Measurements from ENCODE around the gene GAL3ST2. TPM values are rescaled to one million over a fixed set of nuclear protein-coding genes. Genes with fewer than 3 reads are reported as not detected.

The GAL3ST2 gene
- 6.0 and 6.8 TPM in 2 replicates for total RNA-seq (2022)
- percentile 49 among the genes with signal in this experiment for Bru-seq, nascent RNA
- BruChase-seq, experiment 1, labeled RNA remaining after a 2-hour chase = percentile 47 among the genes with signal in this experiment
- percentile 49 among the genes with signal in this experiment for BruChase-seq, experiment 2, labeled RNA remaining after a 6-hour chase
- long read RNA-seq = 0 reads

DNA sequence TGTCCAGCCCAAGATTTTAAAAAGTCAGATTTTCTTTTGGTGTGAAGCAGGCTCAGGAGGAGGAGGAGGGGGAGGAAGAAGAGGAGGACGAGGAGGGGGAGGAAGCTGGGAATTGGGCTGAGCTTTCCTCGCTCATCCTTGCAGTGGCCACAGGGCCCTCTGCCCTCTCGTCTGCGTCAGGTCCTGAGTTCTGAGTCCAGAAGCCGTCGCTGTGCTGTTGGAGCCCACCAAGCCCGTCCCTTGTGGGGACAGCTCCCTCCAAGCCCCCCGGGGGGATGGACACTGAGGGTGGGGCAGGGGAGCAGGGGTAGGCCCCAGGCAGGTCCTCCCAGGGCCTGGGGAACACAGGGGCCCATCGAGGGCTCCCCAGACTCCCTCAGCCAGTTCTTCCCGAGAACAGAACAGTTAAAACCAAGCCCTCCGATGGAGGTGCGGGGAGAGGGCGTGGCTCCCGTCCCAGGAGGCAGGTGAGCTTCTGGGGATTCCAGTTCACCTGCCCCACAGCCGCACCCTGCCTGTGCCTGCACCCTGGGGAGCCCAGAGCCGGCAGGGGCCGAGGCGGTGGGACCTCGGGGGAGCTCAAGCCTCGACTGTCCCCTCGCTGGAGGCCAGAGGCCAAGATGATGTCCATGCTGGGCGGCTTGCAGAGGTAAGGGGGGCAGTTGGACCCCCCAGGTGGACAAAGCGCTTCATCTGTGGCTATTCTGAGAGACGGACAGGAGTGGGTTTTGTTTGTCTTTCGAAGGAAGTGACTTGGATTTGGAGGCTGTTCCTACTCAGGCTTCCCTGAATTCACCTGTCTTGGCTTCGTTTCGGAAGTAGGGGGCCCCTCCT lies at the start of gene GAL3ST2:
TSS of gene GAL3ST2 (plus strand) at position 487 of the 834 bp plus-strand sequence. CDS start at position 621, 134 bp downstream.
- POLR2A ChIA-PET = no interaction called here
- H3K4me1 ChIP-seq = peaks cover 37% of the 10 kb centered on the region
- H3K36me3 Mint-ChIP-seq (ENCODE audit: insufficient read depth, unreplicated experiment) = peaks cover 9% of the 10 kb centered on the region
- no TSS peak for BruUV-seq (replicated peaks)
- H3K27ac Mint-ChIP-seq (ENCODE audit: unreplicated experiment) = peak within 1 kb of the TSS; percentile 61
- H3K9me3 Mint-ChIP-seq (ENCODE audit: unreplicated experiment) = no peaks in the 10 kb centered on the region
- no peak for DNase-seq
- H3K36me3 ChIP-seq (ENCODE audit: control insufficient read depth, insufficient read depth, low read length) = no peaks in the 10 kb centered on the region
- H3K9me3 ChIP-seq = no peaks in the 10 kb centered on the region
- H3K4me3 Mint-ChIP-seq (ENCODE audit: unreplicated experiment) = no peak within 1 kb of the TSS
- intact Hi-C loops (cut with micrococcal nuclease; ENCODE audit: unreplicated experiment) = no loop called here
- no peaks in the 10 kb centered on the region for H3K27me3 ChIP-seq (replicated peaks; ENCODE audit: control insufficient read depth, insufficient read depth, low read length)
- no peaks in the 10 kb centered on the region for H3K27me3 Mint-ChIP-seq (ENCODE audit: insufficient read depth, unreplicated experiment)
- TF ChIP-seq, protein P1, sequence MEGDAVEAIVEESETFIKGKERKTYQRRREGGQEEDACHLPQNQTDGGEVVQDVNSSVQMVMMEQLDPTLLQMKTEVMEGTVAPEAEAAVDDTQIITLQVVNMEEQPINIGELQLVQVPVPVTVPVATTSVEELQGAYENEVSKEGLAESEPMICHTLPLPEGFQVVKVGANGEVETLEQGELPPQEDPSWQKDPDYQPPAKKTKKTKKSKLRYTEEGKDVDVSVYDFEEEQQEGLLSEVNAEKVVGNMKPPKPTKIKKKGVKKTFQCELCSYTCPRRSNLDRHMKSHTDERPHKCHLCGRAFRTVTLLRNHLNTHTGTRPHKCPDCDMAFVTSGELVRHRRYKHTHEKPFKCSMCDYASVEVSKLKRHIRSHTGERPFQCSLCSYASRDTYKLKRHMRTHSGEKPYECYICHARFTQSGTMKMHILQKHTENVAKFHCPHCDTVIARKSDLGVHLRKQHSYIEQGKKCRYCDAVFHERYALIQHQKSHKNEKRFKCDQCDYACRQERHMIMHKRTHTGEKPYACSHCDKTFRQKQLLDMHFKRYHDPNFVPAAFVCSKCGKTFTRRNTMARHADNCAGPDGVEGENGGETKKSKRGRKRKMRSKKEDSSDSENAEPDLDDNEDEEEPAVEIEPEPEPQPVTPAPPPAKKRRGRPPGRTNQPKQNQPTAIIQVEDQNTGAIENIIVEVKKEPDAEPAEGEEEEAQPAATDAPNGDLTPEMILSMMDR (IDR thresholded peaks at IDR 0.05; ENCODE audit: insufficient read depth in 1 of 2, low read depth in 1 of 2, low read length in 1 of 2, severe bottlenecking in 1 of 2, unreplicated experiment in 1 of 2) = no peak
- CTCF ChIA-PET = no interaction called here
- H3K4me1 Mint-ChIP-seq (ENCODE audit: low read depth, unreplicated experiment) = peaks cover 10% of the 10 kb centered on the region
- H3K4me3 ChIP-seq (ENCODE audit: low read depth, low read length) = peak within 1 kb of the TSS; percentile 14

DNA sequence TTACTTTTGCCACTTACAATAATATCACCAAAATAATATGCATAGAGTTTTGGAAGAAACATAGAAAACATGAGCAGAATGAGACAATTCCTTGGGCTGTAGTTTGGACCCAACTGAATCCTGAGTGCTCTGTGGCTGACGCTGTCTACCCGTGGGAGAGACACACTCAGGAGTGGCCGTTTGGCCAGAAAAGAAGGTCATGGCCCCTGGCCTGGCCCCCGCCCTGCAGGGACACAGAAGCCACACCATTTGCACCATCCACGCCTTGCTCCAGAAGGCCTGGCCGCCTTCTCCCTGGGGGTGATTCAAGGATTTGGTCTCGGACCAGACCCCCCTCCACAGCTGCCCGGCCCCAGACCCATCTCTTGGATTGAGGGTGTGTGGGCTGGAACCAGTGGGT lies 48.6 kb upstream of the GAL3ST2 start:
- no TSS peak for BruUV-seq (replicated peaks)
- TF ChIP-seq, protein P1 (IDR thresholded peaks at IDR 0.05; ENCODE audit: insufficient read depth in 1 of 2, low read depth in 1 of 2, low read length in 1 of 2, severe bottlenecking in 1 of 2, unreplicated experiment in 1 of 2) = no peak
- POLR2A ChIA-PET = no interaction called here
- no peak overlapping the region for H3K4me3 ChIP-seq (ENCODE audit: low read depth, low read length)
- no peaks in the 10 kb centered on the region; the same call in 1 of the 2 replicates for H3K36me3 ChIP-seq (ENCODE audit: control insufficient read depth, insufficient read depth, low read length)
- intact Hi-C loops (cut with micrococcal nuclease; ENCODE audit: unreplicated experiment) = no loop called here
- no peaks in the 10 kb centered on the region for H3K27me3 ChIP-seq (replicated peaks; ENCODE audit: control insufficient read depth, insufficient read depth, low read length)
- CTCF ChIA-PET = no interaction called here
- no peaks in the 10 kb centered on the region for H3K4me1 ChIP-seq
- no peaks in the 10 kb centered on the region for H3K9me3 ChIP-seq
- H3K27me3 Mint-ChIP-seq (ENCODE audit: insufficient read depth, unreplicated experiment) = no peaks in the 10 kb centered on the region
- H3K4me3 Mint-ChIP-seq (ENCODE audit: unreplicated experiment) = no peak overlapping the region
- H3K36me3 Mint-ChIP-seq (ENCODE audit: insufficient read depth, unreplicated experiment) = peaks cover 6% of the 10 kb centered on the region
- H3K27ac Mint-ChIP-seq (ENCODE audit: unreplicated experiment) = no peak overlapping the region
- no peaks in the 10 kb centered on the region for H3K4me1 Mint-ChIP-seq (ENCODE audit: low read depth, unreplicated experiment)
- no peaks in the 10 kb centered on the region for H3K9me3 Mint-ChIP-seq (ENCODE audit: unreplicated experiment)
- no peak for DNase-seq

DNA sequence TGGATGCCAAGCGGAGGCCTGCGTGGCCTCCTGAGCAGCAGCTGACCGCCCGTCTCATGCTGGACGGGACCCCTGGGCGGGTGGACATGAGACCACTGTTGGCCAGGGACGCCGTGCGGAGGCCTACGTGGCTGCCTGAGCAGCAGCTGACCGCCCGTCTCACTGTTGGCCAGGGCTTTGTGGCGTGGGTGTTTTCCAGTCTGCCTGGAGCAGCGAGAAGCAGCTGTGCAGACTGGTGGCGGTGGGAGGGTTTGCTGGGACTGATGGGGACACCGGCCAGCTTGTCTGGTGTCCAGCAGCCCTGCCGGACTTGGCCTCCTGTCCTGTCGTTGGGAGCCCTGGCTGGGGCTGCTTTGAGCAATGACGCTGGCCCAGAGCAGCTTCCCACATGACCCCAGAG lies 48.0 kb upstream of the GAL3ST2 start:
- Mint-ChIP-seq H3K27me3 (ENCODE audit: insufficient read depth, unreplicated experiment) (no peaks in the 10 kb centered on the region), H3K9me3 (ENCODE audit: unreplicated experiment) (no peaks in the 10 kb centered on the region), H3K4me1 (ENCODE audit: low read depth, unreplicated experiment) (no peaks in the 10 kb centered on the region), H3K4me3 (ENCODE audit: unreplicated experiment) (no peak overlapping the region), H3K36me3 (ENCODE audit: insufficient read depth, unreplicated experiment) (peaks cover 6% of the 10 kb centered on the region), H3K27ac (ENCODE audit: unreplicated experiment) (no peak overlapping the region)
- Histone ChIP-seq H3K27me3 (replicated peaks; ENCODE audit: control insufficient read depth, insufficient read depth, low read length) (no peaks in the 10 kb centered on the region), H3K4me1 (no peaks in the 10 kb centered on the region), H3K36me3 (ENCODE audit: control insufficient read depth, insufficient read depth, low read length) (no peaks in the 10 kb centered on the region), H3K4me3 (ENCODE audit: low read depth, low read length) (no peak overlapping the region), H3K9me3 (no peaks in the 10 kb centered on the region)
- BruUV-seq (replicated peaks) = no TSS peak
- TF ChIP-seq, protein P1 (IDR thresholded peaks at IDR 0.05; ENCODE audit: insufficient read depth in 1 of 2, low read depth in 1 of 2, low read length in 1 of 2, severe bottlenecking in 1 of 2, unreplicated experiment in 1 of 2) = no peak
- no peak for DNase-seq
- intact Hi-C loops (cut with micrococcal nuclease; ENCODE audit: unreplicated experiment) = no loop called here
- POLR2A ChIA-PET = no interaction called here
- CTCF ChIA-PET = no interaction called here

Measured in Caco-2 (cell line).